RWPE2 (cell line): ENCODE measurements around the gene NADK.
A peak's percentile ranks its signal among the peaks of the same experiment; 100 is the strongest.
"Not testable (repeated sequence)": the region's sequence is repeated elsewhere in the genome, so short reads cannot be mapped to it uniquely, and the experiment has no call there.

Source experiments
- ATAC-seq: fragments of 200-7000 bp; cut with Tn5 transposase; 3 replicates; pipeline ENCODE4 v1.9.1; 2021; ENCODE audit warnings: low read depth
- DNase-seq: peaks from one replicate; pipeline ENCODE4 v3.0.0-alpha.2; 2020; ENCODE audit warnings: low spot score
- H3K27ac ChIP-seq: fragments of 450-650 bp; 2 replicates; pipeline ENCODE4 v1.5.1; 2017; ENCODE audit warnings: mild to moderate bottlenecking; ENCODE audit not compliant: poor library complexity, severe bottlenecking
- H3K27me3 ChIP-seq: fragments of 250-450 bp; sonication (Bioruptor Pico); 2 replicates; pipeline ENCODE4 v1.5.1; 2021; ENCODE audit warnings: mild to moderate bottlenecking, moderate library complexity; ENCODE audit not compliant: insufficient read depth, poor library complexity, severe bottlenecking
- H3K36me3 ChIP-seq: fragments of 250-450 bp; sonication (Bioruptor Pico); 2 replicates; pipeline ENCODE4 v1.5.1; 2020; ENCODE audit warnings: low read depth, mild to moderate bottlenecking, moderate library complexity
- H3K4me1 ChIP-seq: fragments of 250-450 bp; sonication (Bioruptor Pico); 2 replicates; pipeline ENCODE4 v1.5.1; 2021; ENCODE audit warnings: mild to moderate bottlenecking, moderate library complexity; ENCODE audit not compliant: insufficient read depth, poor library complexity, severe bottlenecking
- H3K4me3 ChIP-seq: fragments of 250-450 bp; sonication (Bioruptor Pico); 2 replicates; pipeline ENCODE4 v1.5.1; 2021; ENCODE audit warnings: mild to moderate bottlenecking, moderate library complexity; ENCODE audit not compliant: severe bottlenecking
- H3K9me3 ChIP-seq: fragments of 250-450 bp; sonication (Bioruptor Pico); 2 replicates; pipeline ENCODE4 v1.5.1; 2021; ENCODE audit warnings: mild to moderate bottlenecking, moderate library complexity; ENCODE audit not compliant: severe bottlenecking
- TF ChIP-seq, protein P1 (sequence below): fragments of 450-650 bp; IDR thresholded peaks from one replicate; pipeline ENCODE4 v1.5.1; 2017; ENCODE audit warnings: mild to moderate bottlenecking, moderate library complexity; ENCODE audit not compliant: poor library complexity, severe bottlenecking

The NADK gene

DNA sequence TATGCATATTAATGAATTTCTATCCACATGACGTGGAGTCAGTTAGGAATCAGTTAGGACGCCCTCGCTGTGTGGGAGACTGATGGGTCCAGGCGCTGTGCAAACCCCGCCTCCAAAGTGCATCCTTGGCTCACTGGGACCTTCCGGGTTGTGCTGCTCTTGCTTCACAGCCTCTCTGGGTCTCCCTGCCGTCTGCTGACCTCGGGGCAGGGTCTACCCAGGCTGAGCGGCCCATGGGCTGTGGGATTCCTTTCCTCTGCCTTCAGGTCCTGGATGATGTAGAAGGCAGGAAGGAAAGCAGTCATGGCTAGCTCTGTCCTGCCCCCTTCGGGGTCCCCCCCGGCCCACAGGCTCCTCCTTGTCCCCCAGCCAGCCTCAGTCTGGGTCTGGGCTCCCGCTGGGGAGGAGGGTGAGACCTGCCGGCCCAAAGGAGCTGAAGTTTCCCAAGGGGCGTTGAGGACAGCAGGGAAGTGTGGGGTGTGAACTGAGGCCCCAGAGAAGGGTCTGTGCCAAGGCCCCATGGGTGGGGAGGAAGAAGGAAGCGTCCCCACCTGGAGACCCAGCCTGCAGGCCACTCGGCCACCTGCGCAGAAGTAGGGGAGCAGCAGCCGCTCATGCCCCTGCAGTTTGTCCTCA, 29.5 kb downstream of the NADK start:
- Histone ChIP-seq H3K9me3 (no peaks in the 10 kb centered on the region), H3K27me3 (no peaks in the 10 kb centered on the region), H3K36me3 (peaks cover 5% of the 10 kb centered on the region; the same call in 1 of the 2 replicates), H3K27ac (no peak overlapping the region), H3K4me3 (no peak overlapping the region), H3K4me1 (no peaks in the 10 kb centered on the region)
- no peak for ATAC-seq
- no peak for DNase-seq
- TF ChIP-seq, protein P1, sequence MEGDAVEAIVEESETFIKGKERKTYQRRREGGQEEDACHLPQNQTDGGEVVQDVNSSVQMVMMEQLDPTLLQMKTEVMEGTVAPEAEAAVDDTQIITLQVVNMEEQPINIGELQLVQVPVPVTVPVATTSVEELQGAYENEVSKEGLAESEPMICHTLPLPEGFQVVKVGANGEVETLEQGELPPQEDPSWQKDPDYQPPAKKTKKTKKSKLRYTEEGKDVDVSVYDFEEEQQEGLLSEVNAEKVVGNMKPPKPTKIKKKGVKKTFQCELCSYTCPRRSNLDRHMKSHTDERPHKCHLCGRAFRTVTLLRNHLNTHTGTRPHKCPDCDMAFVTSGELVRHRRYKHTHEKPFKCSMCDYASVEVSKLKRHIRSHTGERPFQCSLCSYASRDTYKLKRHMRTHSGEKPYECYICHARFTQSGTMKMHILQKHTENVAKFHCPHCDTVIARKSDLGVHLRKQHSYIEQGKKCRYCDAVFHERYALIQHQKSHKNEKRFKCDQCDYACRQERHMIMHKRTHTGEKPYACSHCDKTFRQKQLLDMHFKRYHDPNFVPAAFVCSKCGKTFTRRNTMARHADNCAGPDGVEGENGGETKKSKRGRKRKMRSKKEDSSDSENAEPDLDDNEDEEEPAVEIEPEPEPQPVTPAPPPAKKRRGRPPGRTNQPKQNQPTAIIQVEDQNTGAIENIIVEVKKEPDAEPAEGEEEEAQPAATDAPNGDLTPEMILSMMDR = no peak

DNA sequence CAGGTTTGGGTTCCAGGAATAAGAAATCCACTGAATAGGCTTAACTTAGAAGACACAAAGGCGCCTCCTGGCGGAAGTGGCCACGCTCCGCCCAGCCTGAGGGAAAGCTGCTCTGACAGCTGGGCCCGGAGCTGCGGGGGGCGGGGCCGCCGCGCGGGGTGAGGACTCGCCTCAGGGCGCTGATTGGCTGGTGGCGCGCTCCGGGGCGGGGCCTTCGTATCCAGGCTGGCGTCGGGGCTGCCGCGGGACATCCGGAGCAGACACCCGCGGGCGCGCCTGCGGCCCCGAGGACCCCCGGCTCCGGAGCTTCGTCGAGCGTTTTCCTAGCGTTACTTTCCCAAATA, 31.7 kb downstream of the NADK start:
- not testable (repeated sequence) for H3K36me3 ChIP-seq, DNase-seq
- H3K27ac ChIP-seq = peak overlapping the region; percentile 75

DNA sequence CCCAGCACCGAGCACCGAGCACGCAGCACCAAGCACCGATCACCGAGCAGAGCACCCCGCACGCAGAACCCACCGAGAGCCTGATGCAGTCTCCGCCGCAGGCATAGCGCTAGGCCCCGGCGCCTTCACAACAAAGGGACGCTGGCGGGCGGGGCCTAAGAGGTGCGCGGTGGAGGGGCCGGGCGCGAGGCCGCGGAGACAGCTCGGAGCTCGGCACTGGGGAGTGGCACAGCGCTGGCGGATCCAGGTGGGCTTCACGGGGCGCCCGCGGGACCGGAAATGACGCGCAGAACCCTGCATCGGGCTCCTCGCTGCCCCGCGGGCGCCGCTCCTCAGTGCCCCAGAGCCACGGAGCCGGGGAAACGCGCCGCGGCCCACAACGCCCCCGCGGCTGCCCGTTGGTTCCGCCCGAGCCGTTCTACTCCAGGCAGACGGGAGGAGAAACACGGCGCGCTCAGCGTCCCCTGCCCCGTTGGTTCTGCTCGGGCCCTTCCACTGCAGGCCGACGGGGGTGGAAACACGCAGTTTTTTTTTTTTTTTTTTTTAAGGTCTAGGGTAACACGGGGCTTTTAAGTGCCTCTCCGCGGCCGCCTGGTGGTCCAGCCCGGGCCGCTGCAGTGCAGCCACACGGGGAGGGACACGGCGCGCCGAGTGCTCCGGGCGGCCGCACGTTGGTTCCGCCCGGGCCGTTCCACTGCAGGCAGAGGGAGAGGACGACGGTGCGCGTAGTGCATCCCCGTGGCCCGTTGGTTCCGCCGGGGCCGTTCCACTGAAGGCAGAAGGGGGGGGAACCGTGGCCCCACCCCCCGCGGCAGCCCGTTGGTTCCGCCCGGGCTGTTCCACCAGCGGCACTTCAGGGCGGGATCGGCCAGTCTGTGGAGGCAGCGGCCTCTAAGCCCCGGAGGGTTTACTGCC, 32.4 kb downstream of the NADK start:
- not testable (repeated sequence) for H3K4me1 ChIP-seq, H3K36me3 ChIP-seq, H3K27me3 ChIP-seq, H3K9me3 ChIP-seq, DNase-seq
- peak overlapping the region; percentile 75 for H3K27ac ChIP-seq
- TF ChIP-seq, protein P1 = peak; percentile 27
- ATAC-seq = peak; percentile 78
- H3K4me3 ChIP-seq = peak overlapping the region; percentile 33

More for the DNA sequence above, 31.7 kb downstream of the NADK start:
- H3K4me3 ChIP-seq = peak overlapping the region; percentile 33
- peak; percentile 81 for ATAC-seq
- H3K9me3 ChIP-seq, H3K4me1 ChIP-seq, H3K27me3 ChIP-seq: not testable (repeated sequence)
- TF ChIP-seq, protein P1 = peak; percentile 17

DNA sequence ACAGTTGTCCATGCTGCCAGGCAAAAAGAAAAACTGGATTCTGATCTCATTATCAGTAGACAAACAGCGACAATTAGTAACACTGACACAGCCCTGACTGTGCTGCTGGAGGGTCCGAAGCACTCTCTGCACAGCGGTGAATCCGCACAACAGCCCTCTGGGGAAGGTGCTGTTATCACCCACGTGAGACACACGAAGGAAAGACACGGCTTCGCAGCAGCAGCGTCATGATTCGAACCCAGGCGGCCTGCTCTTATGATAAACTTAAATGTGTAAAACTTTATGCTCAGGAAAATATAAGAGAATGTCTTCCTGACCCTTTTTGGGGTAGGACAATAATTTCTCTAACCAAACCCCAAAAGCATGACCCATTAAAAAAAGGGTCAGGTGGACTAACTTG, 35.7 kb downstream of the NADK start:
- H3K9me3 ChIP-seq, ATAC-seq, DNase-seq, H3K4me1 ChIP-seq, H3K36me3 ChIP-seq, H3K27me3 ChIP-seq, H3K4me3 ChIP-seq: not testable (repeated sequence)
- H3K27ac ChIP-seq = peak overlapping the region; percentile 66

DNA sequence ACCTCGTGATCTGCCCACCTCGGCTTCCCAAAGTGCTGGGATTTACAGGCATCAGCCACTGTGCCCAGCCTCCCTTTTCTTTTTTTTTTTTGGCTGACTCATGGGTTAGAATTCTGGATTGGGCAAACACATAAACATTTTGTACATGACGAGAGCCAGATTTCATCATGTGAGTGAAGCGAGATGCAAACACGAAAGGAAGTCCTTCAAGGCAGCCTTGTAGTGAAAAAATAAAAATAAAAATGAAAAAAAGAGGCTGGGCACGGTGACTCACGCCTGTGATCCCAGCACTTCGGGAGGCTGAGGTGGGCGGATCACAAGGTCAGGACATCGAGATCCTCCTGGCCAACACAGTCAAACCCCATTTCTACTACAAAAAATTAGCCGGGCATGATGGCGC, 37.3 kb downstream of the NADK start:
- H3K9me3 ChIP-seq, H3K36me3 ChIP-seq, H3K4me1 ChIP-seq, H3K4me3 ChIP-seq, DNase-seq, H3K27me3 ChIP-seq: not testable (repeated sequence)
- H3K27ac ChIP-seq = peak overlapping the region; percentile 66
- peak; percentile 47 for ATAC-seq

DNA sequence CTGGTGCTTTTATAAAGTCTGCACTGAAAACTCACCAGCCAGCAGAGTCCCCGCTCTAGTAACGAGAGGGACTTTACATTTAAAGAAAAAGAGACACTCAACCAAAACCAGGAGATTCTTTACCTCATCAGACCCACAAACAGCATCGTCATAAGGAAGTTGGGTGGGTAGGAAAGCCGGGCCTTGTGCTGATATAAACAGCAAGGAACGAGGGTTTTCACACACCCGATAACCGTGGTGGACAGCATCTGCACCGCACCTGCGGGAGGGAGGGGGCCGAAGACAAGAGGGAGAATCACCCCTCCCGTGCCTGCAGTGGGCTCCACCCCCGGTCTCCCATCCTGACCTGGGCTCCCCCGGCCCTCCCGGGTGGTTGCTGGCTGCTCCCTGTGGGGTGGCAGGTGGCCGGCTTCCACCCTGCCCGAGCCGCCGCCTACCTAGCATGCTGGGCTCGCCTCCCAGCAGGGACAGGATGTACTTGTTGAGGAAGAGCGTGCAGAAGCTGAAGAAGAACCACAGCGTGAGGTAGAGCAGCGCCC, 39.4 kb downstream of the NADK start:
- not testable (repeated sequence) for DNase-seq

DNA sequence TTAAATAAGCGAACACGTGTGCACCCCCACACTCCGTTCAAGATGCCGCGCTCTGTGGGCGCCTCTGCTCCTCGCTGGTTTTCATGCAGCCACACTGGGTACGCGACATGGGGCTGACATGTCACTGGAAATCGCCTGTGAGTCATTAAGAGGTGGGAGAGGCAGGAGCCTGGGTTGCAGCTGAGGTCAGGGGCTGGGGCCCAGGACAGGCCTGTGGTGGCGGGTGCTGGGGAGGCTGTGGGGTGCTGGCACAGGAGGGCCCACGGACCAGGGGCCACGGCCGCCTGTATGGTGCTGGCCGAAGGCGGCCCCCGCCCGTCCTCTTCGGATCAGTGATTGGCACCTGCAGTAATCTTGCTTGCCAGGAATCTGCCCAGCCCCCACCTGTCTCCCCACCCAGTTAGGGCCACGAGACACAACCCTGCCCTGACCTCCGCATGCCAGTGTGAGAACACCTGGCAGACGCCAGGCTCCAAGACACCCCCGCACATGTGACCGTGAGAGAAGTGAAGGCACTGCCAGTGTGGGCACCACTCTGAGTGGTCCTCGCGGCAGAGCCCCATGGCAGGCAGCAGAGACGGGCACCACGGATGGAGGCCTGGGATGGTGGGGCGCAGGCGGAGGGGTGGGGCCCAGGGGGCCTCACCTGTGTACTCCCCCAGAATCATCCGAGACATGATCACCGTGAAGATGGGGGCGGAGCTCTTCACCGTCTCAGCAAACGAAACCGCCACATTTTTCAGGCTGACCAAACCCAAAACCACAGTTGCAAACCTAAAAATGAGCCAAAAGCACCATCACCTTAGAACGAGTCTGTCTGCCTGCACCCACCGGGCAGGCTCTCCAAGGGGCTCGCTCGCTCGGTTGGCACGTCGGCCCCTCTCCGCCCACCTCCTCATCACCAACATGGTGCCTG, 40.3 kb downstream of the NADK start:
- not testable (repeated sequence) for H3K9me3 ChIP-seq, H3K27ac ChIP-seq, H3K4me3 ChIP-seq, DNase-seq, ATAC-seq, H3K4me1 ChIP-seq, H3K27me3 ChIP-seq, H3K36me3 ChIP-seq

More for the DNA sequence above, 39.4 kb downstream of the NADK start:
- not testable (repeated sequence) for H3K4me1 ChIP-seq, H3K9me3 ChIP-seq, H3K27me3 ChIP-seq, ATAC-seq, H3K27ac ChIP-seq, H3K4me3 ChIP-seq, H3K36me3 ChIP-seq
